Omental fat pad (tissue), 4 donors: ENCODE measurements around the gene GLRX5. TPM values are rescaled to one million over a fixed set of nuclear protein-coding genes. Genes with fewer than 3 reads are reported as not detected.

ENCODE experiments used
- ATAC-seq: fragments of 150-250 bp; one replicate; pipeline ENCODE4 v1.9.1; 2016; ENCODE audit warnings: mild to moderate bottlenecking, moderate library complexity; ENCODE audit not compliant: low FRiP score
- DNase-seq: peaks from one replicate; pipeline ENCODE4 v3.0.0-alpha.2; 2019; ENCODE audit warnings: low spot score
- total RNA-seq, 4 donors: library from RNA; depleted of rRNA; stranded (reverse); fragments of >200 nt; gene quantifications; one replicate each; pipeline ENCODE4 v1.1.0, GENCODE V29; 2016
- TF ChIP-seq, protein P1 (sequence below), 3 donors: fragments of 450-650 bp; IDR thresholded peaks; one replicate each; pipeline ENCODE4 v1.5.1; 2016 to 2017; ENCODE audit warnings: antibody characterized with exemption in 3 of 3, mild to moderate bottlenecking in 3 of 3, moderate library complexity in 2 of 3

GLRX5 gene
- total RNA-seq, 4 donors from 2014 or later = 25.5 to 36.8 (median 27.2) TPM

DNA sequence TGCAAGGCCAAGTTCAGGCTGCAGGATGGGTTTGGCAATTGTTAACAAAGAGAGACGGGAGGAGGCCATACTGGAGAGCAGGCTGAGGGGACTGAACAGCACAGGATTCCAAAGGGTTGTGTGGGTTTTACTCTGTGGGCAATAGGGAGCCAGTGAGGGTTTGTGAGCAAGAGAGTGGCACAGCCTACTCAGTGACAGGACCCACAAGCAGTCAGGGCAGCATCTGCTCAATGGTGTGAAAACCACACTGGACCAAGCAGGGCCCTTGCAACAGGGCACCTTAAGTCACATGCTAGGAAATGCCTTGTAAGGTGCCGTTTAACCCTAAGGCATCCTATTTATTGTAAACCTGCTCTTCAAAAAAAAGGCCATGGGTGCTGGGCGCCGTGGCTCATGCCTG, 40.4 kb upstream of the GLRX5 start:
- TF ChIP-seq, protein P1, sequence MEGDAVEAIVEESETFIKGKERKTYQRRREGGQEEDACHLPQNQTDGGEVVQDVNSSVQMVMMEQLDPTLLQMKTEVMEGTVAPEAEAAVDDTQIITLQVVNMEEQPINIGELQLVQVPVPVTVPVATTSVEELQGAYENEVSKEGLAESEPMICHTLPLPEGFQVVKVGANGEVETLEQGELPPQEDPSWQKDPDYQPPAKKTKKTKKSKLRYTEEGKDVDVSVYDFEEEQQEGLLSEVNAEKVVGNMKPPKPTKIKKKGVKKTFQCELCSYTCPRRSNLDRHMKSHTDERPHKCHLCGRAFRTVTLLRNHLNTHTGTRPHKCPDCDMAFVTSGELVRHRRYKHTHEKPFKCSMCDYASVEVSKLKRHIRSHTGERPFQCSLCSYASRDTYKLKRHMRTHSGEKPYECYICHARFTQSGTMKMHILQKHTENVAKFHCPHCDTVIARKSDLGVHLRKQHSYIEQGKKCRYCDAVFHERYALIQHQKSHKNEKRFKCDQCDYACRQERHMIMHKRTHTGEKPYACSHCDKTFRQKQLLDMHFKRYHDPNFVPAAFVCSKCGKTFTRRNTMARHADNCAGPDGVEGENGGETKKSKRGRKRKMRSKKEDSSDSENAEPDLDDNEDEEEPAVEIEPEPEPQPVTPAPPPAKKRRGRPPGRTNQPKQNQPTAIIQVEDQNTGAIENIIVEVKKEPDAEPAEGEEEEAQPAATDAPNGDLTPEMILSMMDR (IDR thresholded peaks at IDR 0.05) = no peak
- ATAC-seq (no peak), DNase-seq (no peak)

DNA sequence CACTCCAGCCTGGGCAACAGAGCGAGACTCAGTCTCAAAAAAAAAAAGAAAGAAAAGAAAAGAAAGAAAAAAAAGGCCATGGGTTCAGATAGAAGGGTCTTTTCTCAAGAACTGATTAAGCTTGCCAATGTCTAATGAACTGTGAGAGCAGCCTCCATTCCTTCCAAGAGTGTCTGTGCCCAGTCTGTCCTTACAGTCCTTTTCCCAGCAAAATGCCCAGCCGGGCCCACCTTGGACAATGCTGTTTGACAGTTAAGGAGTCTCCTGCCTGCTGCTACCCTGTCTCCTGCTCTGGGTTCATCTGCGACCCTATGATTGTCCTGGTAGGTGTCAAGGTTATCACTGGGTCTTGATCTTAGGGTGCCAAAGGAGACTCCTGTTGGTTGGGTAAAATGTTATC, 39.8 kb upstream of the GLRX5 start:
- TF ChIP-seq, protein P1 (IDR thresholded peaks at IDR 0.05) = no peak
- ATAC-seq (no peak), DNase-seq (no peak)

DNA sequence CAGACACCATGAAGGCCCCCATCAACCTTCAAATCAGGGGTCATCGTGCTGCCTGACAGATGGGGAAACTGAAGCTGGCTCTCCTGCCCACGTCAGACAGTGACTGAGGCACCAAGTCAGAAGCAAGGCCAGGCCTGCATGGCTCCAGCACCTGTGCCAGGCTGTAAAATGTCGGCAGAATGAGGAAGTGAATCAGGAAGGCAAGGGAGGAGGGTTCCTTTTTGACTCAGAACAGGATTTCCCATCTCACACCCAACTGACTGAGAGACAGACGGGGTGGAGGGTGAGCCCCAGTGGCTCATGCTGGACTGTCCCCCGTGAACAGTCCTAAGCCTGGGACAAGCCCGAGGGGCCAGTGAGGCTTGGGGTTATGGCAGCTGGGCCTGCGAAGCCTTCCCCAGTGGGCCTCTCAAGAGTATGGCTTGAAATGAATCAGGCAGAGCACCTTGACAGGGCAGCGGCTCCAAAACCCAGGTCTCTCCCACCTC, 39.3 kb upstream of the GLRX5 start:
- TF ChIP-seq, protein P1 (IDR thresholded peaks at IDR 0.05) = no peak
- ATAC-seq (no peak), DNase-seq (no peak)

DNA sequence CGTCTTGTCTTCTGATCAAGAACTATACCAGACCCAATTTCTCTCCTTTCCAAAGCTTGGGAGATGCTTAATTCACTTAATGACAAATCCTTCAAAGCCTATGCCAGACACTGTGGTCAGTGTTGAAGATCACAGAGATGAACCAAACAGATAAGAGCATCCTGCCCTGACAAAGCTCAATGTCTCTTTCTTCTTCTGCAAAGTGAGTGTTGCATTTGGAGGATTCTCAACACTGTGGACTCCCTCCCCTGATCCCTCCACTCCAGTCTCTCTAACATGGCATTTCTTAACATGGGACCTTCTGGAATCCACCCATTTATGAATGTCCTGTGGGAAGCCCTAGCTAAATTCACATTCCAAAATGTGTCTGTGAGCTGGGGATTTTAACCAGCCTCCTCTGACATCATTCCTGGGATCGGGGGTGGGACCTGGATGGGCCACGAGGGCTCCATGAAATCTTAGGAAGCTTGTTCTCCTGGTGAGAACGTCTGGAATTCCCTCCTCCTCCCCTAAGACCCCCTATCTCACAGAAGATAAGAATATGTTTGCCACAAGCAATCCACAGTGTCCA, 38.7 kb upstream of the GLRX5 start:
- ATAC-seq (no peak), DNase-seq (no peak)
- TF ChIP-seq, protein P1 (IDR thresholded peaks at IDR 0.05) = no peak

DNA sequence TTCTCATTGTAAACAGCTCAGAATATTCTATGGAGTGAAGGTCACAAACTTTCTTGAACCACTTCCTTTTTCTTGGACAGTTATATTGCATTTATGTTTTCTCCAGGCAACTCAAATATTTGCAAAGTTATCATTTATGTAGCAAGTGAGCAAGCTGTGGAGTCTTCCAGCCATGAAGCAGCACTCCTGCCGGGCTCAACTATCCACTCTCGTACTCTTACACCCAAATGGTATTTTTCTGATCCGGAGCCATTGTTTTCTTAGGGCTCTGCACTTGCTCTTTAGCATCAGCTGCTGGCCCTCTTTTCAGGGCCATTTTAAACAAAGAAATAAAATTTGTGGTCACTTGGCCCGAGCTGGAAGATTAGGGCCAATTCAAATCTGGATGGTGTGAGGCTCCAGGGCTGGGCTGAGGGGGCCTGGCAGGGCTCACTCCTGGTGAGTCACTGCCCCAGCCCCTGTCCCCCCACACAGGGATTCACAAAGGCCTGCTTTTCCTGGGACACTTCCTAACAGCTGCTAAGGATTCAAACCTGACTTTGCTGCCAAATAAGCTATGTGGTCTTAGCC, 38.1 kb upstream of the GLRX5 start:
- no peak for DNase-seq
- TF ChIP-seq, protein P1 (IDR thresholded peaks at IDR 0.05) = no peak
- no peak for ATAC-seq

DNA sequence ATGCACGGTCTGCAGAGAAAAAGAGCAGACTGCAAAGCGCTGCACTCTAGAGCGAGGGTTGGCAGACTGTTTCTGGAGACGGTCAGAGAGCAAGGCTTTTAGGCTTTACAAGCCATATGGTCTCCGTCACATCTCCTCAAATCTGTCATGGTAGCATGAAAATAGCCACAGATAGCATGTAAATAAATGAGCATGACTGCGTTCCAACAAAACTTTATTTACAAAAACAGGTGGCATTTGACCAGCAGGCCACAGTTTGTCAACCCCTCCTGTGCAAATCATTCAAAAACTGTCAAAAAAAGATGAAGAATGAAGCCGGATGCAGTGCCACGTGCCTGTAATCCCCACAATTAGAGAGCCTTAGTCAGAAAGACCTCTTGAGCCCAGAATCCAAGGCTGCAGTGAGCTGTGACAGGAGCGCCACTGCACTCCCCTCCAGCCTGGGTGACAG, 37.3 kb upstream of the GLRX5 start:
- ATAC-seq (no peak), DNase-seq (no peak)
- TF ChIP-seq, protein P1 (IDR thresholded peaks at IDR 0.05) = no peak
